Measurements from ENCODE around the gene MAGT1.

DNA sequence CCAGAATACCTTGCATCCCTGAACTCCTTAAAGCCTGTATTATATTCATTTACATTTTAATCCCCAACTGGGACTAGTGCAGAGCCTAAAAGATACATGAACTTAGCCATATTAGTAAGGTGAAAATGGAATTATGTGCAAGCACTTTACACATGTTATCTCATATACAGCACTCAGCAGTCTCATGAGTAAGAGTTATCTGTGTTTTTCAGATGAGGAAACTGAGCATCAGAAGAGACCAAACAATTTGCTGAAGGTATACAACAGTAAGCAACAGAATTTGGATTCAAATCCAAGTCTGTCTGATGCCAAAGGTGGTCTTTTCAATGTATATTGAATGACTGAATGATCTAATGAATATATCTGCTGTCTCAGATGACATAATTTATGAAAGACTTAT is 27.6 kb upstream of the MAGT1 start:
- TF ChIP-seq, protein P1, sequence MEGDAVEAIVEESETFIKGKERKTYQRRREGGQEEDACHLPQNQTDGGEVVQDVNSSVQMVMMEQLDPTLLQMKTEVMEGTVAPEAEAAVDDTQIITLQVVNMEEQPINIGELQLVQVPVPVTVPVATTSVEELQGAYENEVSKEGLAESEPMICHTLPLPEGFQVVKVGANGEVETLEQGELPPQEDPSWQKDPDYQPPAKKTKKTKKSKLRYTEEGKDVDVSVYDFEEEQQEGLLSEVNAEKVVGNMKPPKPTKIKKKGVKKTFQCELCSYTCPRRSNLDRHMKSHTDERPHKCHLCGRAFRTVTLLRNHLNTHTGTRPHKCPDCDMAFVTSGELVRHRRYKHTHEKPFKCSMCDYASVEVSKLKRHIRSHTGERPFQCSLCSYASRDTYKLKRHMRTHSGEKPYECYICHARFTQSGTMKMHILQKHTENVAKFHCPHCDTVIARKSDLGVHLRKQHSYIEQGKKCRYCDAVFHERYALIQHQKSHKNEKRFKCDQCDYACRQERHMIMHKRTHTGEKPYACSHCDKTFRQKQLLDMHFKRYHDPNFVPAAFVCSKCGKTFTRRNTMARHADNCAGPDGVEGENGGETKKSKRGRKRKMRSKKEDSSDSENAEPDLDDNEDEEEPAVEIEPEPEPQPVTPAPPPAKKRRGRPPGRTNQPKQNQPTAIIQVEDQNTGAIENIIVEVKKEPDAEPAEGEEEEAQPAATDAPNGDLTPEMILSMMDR (IDR thresholded peaks at IDR 0.05; ENCODE audit: insufficient read depth, low read length) = no peak
- TF ChIP-seq, protein P2, sequence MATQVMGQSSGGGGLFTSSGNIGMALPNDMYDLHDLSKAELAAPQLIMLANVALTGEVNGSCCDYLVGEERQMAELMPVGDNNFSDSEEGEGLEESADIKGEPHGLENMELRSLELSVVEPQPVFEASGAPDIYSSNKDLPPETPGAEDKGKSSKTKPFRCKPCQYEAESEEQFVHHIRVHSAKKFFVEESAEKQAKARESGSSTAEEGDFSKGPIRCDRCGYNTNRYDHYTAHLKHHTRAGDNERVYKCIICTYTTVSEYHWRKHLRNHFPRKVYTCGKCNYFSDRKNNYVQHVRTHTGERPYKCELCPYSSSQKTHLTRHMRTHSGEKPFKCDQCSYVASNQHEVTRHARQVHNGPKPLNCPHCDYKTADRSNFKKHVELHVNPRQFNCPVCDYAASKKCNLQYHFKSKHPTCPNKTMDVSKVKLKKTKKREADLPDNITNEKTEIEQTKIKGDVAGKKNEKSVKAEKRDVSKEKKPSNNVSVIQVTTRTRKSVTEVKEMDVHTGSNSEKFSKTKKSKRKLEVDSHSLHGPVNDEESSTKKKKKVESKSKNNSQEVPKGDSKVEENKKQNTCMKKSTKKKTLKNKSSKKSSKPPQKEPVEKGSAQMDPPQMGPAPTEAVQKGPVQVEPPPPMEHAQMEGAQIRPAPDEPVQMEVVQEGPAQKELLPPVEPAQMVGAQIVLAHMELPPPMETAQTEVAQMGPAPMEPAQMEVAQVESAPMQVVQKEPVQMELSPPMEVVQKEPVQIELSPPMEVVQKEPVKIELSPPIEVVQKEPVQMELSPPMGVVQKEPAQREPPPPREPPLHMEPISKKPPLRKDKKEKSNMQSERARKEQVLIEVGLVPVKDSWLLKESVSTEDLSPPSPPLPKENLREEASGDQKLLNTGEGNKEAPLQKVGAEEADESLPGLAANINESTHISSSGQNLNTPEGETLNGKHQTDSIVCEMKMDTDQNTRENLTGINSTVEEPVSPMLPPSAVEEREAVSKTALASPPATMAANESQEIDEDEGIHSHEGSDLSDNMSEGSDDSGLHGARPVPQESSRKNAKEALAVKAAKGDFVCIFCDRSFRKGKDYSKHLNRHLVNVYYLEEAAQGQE (IDR thresholded peaks at IDR 0.05; ENCODE audit: insufficient replicate concordance, low read depth) = no peak
- TF ChIP-seq POLR2AphosphoS5 (IDR thresholded peaks at IDR 0.05; ENCODE audit: low read depth) = no peak

Measured in HL-60 (cell line).